T-cell (primary cell): ENCODE data around the gene GPR119. TPM values are rescaled to one million over a fixed set of nuclear protein-coding genes. Genes with fewer than 3 reads are reported as not detected.
A peak's percentile ranks its signal among the peaks of the same experiment; 100 is the strongest.
"Not testable (repeated sequence)": the region's sequence is repeated elsewhere in the genome, so short reads cannot be mapped to it uniquely, and the experiment has no call there.

Experiments
- ATAC-seq, 4 experiments: fragments of 200-7000 bp in 3 of 4; fragments of 150-1000 bp in 1 of 4; cut with Tn5 transposase; replicated peaks in 1 of 4; 1 replicate in 3 of 4; 2 replicates in 1 of 4; pipeline ENCODE4 v1.10.0; 2021; ENCODE audit warnings: moderate library complexity in 3 of 4, mild to moderate bottlenecking in 2 of 4, moderate number of reproducible peaks in 1 of 4
- CTCF ChIA-PET, 2 donors: fragments of 300-600 bp; sonication (Branson Sonifier 250); formaldehyde crosslinking; loops; one replicate each; lab custom pipeline; 2022; ENCODE audit warnings: antibody characterized with exemption in 2 of 2; lab: Charles Lee
- POLR2A ChIA-PET, 2 donors: fragments of 300-600 bp; sonication (Branson Sonifier 250); formaldehyde crosslinking; loops; one replicate each; lab custom pipeline; 2022; ENCODE audit warnings: antibody characterized with exemption in 2 of 2; lab: Charles Lee
- DNase-seq, 35 experiments: peaks; one replicate each; pipeline versions ENCODE4 v3.0.0 to v3.0.0-alpha.2; 2013 to 2023
- H3K27ac ChIP-seq: one replicate; pipeline ENCODE4 v1.5.1; 2013; ENCODE audit warnings: low read length
- H3K27me3 ChIP-seq, 2 experiments: replicated peaks in 1 of 2; 1 replicate in 1 of 2; 2 replicates in 1 of 2; pipeline versions ENCODE4 v1.6.1 to v1.7.0; 2013; ENCODE audit warnings: low read length in 1 of 2, mixed read lengths in 1 of 2; ENCODE audit not compliant: control insufficient read depth in 2 of 2, insufficient read depth in 2 of 2; ENCODE audit errors: extremely low read depth in 1 of 2
- H3K36me3 ChIP-seq, 2 donors: 1 replicate in 1 of 2; 2 replicates in 1 of 2; pipeline versions ENCODE4 v1.6.1 to v1.7.0; 2013; ENCODE audit warnings: low read length in 1 of 2; ENCODE audit not compliant: control insufficient read depth in 2 of 2, insufficient read depth in 1 of 2; ENCODE audit errors: extremely low read depth in 1 of 2
- H3K4me1 ChIP-seq, 2 experiments: 1 replicate in 1 of 2; 2 replicates in 1 of 2; pipeline versions ENCODE4 v1.6.1 to v1.7.0; 2013; ENCODE audit warnings: low read length in 2 of 2, mixed read lengths in 1 of 2; ENCODE audit not compliant: insufficient read depth in 2 of 2, control insufficient read depth in 1 of 2; ENCODE audit errors: extremely low read depth in 1 of 2
- H3K4me3 ChIP-seq, 2 donors: 1 replicate in 1 of 2; 2 replicates in 1 of 2; pipeline versions ENCODE4 v1.5.1 to v1.7.0; 2013; ENCODE audit warnings: mild to moderate bottlenecking in 2 of 2, low read length in 1 of 2, moderate library complexity in 1 of 2; ENCODE audit not compliant: control insufficient read depth in 1 of 2; ENCODE audit errors: extremely low read depth in 1 of 2
- H3K9me3 ChIP-seq: 2 replicates; pipeline ENCODE4 v1.7.0; 2013
- H3K27ac Mint-ChIP-seq, 2 donors: one replicate each; pipeline ENCODE4 v1.8.0; 2020 to 2021; ENCODE audit warnings: mild to moderate bottlenecking in 2 of 2, mixed read lengths in 2 of 2
- H3K27me3 Mint-ChIP-seq, 2 donors: one replicate each; pipeline ENCODE4 v1.8.0; 2021 to 2022; ENCODE audit warnings: mixed read lengths in 2 of 2
- H3K36me3 Mint-ChIP-seq: one replicate; pipeline ENCODE4 v1.8.0; 2021; ENCODE audit warnings: mixed read lengths
- H3K4me1 Mint-ChIP-seq, 3 donors: one replicate each; pipeline ENCODE4 v1.8.0; 2020 to 2022; ENCODE audit warnings: mixed read lengths in 3 of 3, mild to moderate bottlenecking in 1 of 3
- H3K4me3 Mint-ChIP-seq, 3 donors: one replicate each; pipeline ENCODE4 v1.8.0; 2020 to 2022; ENCODE audit warnings: mild to moderate bottlenecking in 3 of 3, mixed read lengths in 3 of 3, moderate library complexity in 3 of 3
- H3K9me3 Mint-ChIP-seq, 3 donors: one replicate each; pipeline ENCODE4 v1.8.0; 2020 to 2022; ENCODE audit warnings: mixed read lengths in 3 of 3
- WGBS: methylation state at CpG from one replicate; pipeline ENCODE4 v1.1.5; 2013; ENCODE audit warnings: missing lambda C conversion rate; ENCODE audit not compliant: insufficient coverage; 5-methylcytosine and 5-hydroxymethylcytosine counted together
- total RNA-seq, 35 experiments: library from RNA in 6 of 35; stranded (reverse) in 6 of 35; fragments of 120-200 nt in 1 of 35; gene quantifications; one replicate each; pipeline versions ENCODE4 v1.2.1 to v1.2.4 and lab custom pipeline; 2013 to 2026

The GPR119 gene
- total RNA-seq, 5 donors from 2014 or later (not counting 1 experiment from before 2014, with no cell fraction given) = not detected

GRCh38 chrX:130393451-130394074, 8.1 kb upstream of the GPR119 start:
- H3K9me3 ChIP-seq = no peaks in the 10 kb centered on the region
- no peak overlapping the region for H3K27ac Mint-ChIP-seq
- CTCF ChIA-PET = no interaction called here
- no peaks in the 10 kb centered on the region for H3K9me3 Mint-ChIP-seq
- POLR2A ChIA-PET = no interaction called here
- H3K36me3 ChIP-seq = no peaks in the 10 kb centered on the region
- H3K4me3 Mint-ChIP-seq = no peak overlapping the region
- peak in 1 of 35 experiments; percentile 2 for DNase-seq
- H3K4me3 ChIP-seq = no peak overlapping the region
- ATAC-seq = no peak
- no peak overlapping the region for H3K27ac ChIP-seq
- 21% methylated on average over 2 of the region's 5 CpGs for WGBS
- H3K36me3 Mint-ChIP-seq = no peaks in the 10 kb centered on the region
- H3K4me1 Mint-ChIP-seq = no peaks in the 10 kb centered on the region
- no peaks in the 10 kb centered on the region for H3K4me1 ChIP-seq
- H3K27me3 Mint-ChIP-seq = peaks cover 14 to 38% of the 10 kb centered on the region in 2 donors
- H3K27me3 ChIP-seq = peaks cover 2% of the 10 kb centered on the region in 2 experiments

GRCh38 chrX:130386408-130386808, 934 bp upstream of the GPR119 start:
- ATAC-seq (no peak), DNase-seq (no peak)
- Mint-ChIP-seq H3K4me1 (no peaks in the 10 kb centered on the region), H3K27me3 (peaks cover 7 to 31% of the 10 kb centered on the region in 2 donors), H3K4me3 (no peak overlapping the region), H3K9me3 (no peaks in the 10 kb centered on the region), H3K27ac (no peak overlapping the region), H3K36me3 (no peaks in the 10 kb centered on the region)
- no peaks in the 10 kb centered on the region for H3K36me3 ChIP-seq
- no peak overlapping the region for H3K27ac ChIP-seq
- H3K4me1 ChIP-seq = no peaks in the 10 kb centered on the region
- CTCF ChIA-PET = interaction anchor here in 1 of 2 donors (0.7 kb wide), 1 partner anchor 38 kb away, joined by 4 read pairs; no protein-coding TSS in a partner anchor
- H3K4me3 ChIP-seq = no peak overlapping the region
- WGBS = no CpG with 5 or more reads among the region's 5 CpGs
- H3K27me3 ChIP-seq = peaks cover 0 to 2% of the 10 kb centered on the region in 2 experiments
- H3K9me3 ChIP-seq = no peaks in the 10 kb centered on the region
- POLR2A ChIA-PET = no interaction called here

GRCh38 chrX:130378024-130378669, 7.3 kb downstream of the GPR119 start:
- no peak for ATAC-seq
- Histone ChIP-seq H3K27me3 (no peaks in the 10 kb centered on the region), H3K27ac (no peak overlapping the region), H3K4me1 (no peaks in the 10 kb centered on the region), H3K4me3 (no peak overlapping the region), H3K36me3 (no peaks in the 10 kb centered on the region), H3K9me3 (no peaks in the 10 kb centered on the region)
- DNase-seq = no peak
- WGBS = 57% methylated on average over 3 of the region's 5 CpGs
- no peaks in the 10 kb centered on the region for H3K9me3 Mint-ChIP-seq
- H3K4me1 Mint-ChIP-seq = no peaks in the 10 kb centered on the region
- H3K27ac Mint-ChIP-seq = no peak overlapping the region
- H3K36me3 Mint-ChIP-seq = no peaks in the 10 kb centered on the region
- ChIA-PET CTCF (interaction anchor here in 1 of 2 donors (0.5 kb wide), 1 partner anchor 111 kb away, joined by 3 read pairs; no protein-coding TSS in a partner anchor), POLR2A (no interaction called here)
- H3K4me3 Mint-ChIP-seq = no peak overlapping the region
- H3K27me3 Mint-ChIP-seq = peaks cover 1 to 12% of the 10 kb centered on the region in 2 donors

GRCh38 chrX:130376077-130376476, 9.4 kb downstream of the GPR119 start:
- ChIA-PET CTCF (no interaction called here), POLR2A (no interaction called here)
- Histone ChIP-seq H3K4me3 (no peak overlapping the region), H3K27ac (no peak overlapping the region), H3K27me3 (no peaks in the 10 kb centered on the region), H3K4me1 (no peaks in the 10 kb centered on the region), H3K9me3 (no peaks in the 10 kb centered on the region), H3K36me3 (no peaks in the 10 kb centered on the region)
- H3K9me3 Mint-ChIP-seq = no peaks in the 10 kb centered on the region
- H3K27ac Mint-ChIP-seq = no peak overlapping the region
- no peaks in the 10 kb centered on the region for H3K4me1 Mint-ChIP-seq
- ATAC-seq (no peak), DNase-seq (no peak)
- peaks cover 10% of the 10 kb centered on the region for H3K36me3 Mint-ChIP-seq
- peaks cover 0 to 6% of the 10 kb centered on the region in 2 donors for H3K27me3 Mint-ChIP-seq
- no peak overlapping the region for H3K4me3 Mint-ChIP-seq

- H3K4me1 ChIP-seq, H3K4me1 Mint-ChIP-seq, H3K27ac ChIP-seq, ATAC-seq, H3K4me3 Mint-ChIP-seq, H3K9me3 Mint-ChIP-seq, H3K4me3 ChIP-seq, POLR2A ChIA-PET, CTCF ChIA-PET, H3K9me3 ChIP-seq, DNase-seq, H3K27me3 ChIP-seq, H3K27me3 Mint-ChIP-seq, H3K27ac Mint-ChIP-seq: not testable (repeated sequence)
- peaks cover 0 to 11% of the 10 kb centered on the region in 2 donors for H3K36me3 ChIP-seq
- peaks cover 34% of the 10 kb centered on the region for H3K36me3 Mint-ChIP-seq
- no CpG with 5 or more reads among the region's 1 CpG for whole genome bisulfite sequencing
Observed at GRCh38 chrX:130352050-130352449, 33.4 kb downstream of the GPR119 start.

DNA sequence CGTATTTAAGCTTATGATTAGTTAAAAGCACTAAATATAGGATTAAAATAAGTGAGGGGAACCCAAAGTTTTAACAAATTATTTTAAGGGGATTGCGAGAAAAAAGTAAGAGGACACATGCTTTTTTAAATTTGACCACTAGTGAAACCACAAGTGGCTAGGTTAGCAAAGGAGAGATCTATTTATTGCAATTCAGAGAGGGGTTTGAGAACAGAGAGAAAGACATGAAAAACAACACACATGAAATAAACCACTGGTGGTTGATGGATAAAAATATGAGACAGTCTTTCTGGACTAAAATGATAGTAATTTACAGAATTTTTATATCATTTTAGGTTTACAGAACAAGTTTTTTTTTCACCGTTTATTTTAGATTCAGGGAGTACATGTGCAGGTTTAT, 33.9 kb downstream of the GPR119 start:
- ATAC-seq = no peak
- H3K4me1 Mint-ChIP-seq = no peaks in the 10 kb centered on the region
- no peaks in the 10 kb centered on the region for H3K9me3 Mint-ChIP-seq
- H3K4me3 ChIP-seq = no peak overlapping the region
- H3K27ac ChIP-seq = no peak overlapping the region
- H3K27me3 ChIP-seq = no peaks in the 10 kb centered on the region
- peaks cover 29% of the 10 kb centered on the region for H3K36me3 Mint-ChIP-seq
- peaks cover 0 to 11% of the 10 kb centered on the region in 2 donors for H3K36me3 ChIP-seq
- POLR2A ChIA-PET = no interaction called here
- H3K27ac Mint-ChIP-seq = no peak overlapping the region
- WGBS = no CpG with 5 or more reads among the region's 3 CpGs
- no peaks in the 10 kb centered on the region for H3K9me3 ChIP-seq
- no peak for DNase-seq
- peaks cover 0 to under 1% of the 10 kb centered on the region in 2 donors for H3K27me3 Mint-ChIP-seq
- H3K4me1 ChIP-seq = no peaks in the 10 kb centered on the region
- CTCF ChIA-PET = no interaction called here
- H3K4me3 Mint-ChIP-seq = no peak overlapping the region
